Measurements from ENCODE around the gene FOXL2NB. TPM values are rescaled to one million over a fixed set of nuclear protein-coding genes. Genes with fewer than 3 reads are reported as not detected.

FOXL2NB gene
- total and polyA plus RNA-seq, 10 of the 15 experiments (the other 5 are each of a cell fraction or from before 2014, with no cell fraction given) = not detected

DNA sequence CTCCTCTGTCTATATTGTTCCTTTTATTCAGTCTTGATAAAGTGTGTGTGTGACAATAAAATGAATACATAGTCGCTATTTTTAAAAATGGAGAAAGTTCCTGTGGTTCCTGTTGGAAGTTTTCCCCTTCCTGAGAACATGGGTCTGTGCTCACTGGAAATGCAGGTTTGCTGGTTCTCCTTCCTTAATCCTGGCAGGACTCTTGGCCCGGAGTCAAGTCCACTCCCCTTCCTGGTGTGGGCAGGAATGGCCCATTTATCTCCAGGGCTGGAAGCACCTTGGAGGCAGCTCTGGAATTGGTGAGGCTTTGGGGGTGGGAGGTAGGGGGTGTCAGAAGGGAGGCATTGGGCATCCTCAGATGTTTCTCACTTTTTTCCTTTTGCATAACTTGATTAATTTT is 30.2 kb upstream of the FOXL2NB start:
- ChIA-PET POLR2A (interaction anchor here (2.7 kb wide), 1 partner anchor 323 kb away, joined by 15 read pairs; the partner anchor contains the start of gene CEP70), SMC1A (ENCODE audit: uncharacterized antibody, unreplicated experiment) (interaction anchor here (0.5 to 7.1 kb wide), 15 partner anchors 62 to 732 kb away, joined by 3 to 132 read pairs (median 5); partner anchors contain the start of gene CEP70), RAD21 (ENCODE audit: unreplicated experiment) (interaction anchor here (0.7 to 7.7 kb wide), 14 partner anchors 22 to 584 kb away, joined by 3 to 166 read pairs (median 9); partner anchors contain the start of genes CEP70 and PIK3CB), CTCF (interaction anchor here (0.6 to 18.6 kb wide), 39 partner anchors 10 to 502 kb away, joined by 3 to 451 read pairs (median 5); partner anchors contain the start of genes CEP70 and FAIM)
- no peaks in the 10 kb centered on the region for H3K9me3 ChIP-seq (replicated peaks; ENCODE audit: control insufficient read depth, insufficient read depth, low read length)
- TF ChIP-seq SP1 (IDR thresholded peaks at IDR 0.05; ENCODE audit: low read depth, low read length) (no peak), NR2C2 (IDR thresholded peaks at IDR 0.05; ENCODE audit: borderline replicate concordance, control insufficient read depth, insufficient read length, low read depth) (no peak), ZNF384 (IDR thresholded peaks at IDR 0.05; ENCODE audit: borderline replicate concordance, low read depth, low read length) (no peak), EP300 (IDR thresholded peaks at IDR 0.05; ENCODE audit: borderline replicate concordance in 1 of 2, control insufficient read depth in 1 of 2, low read depth in 2 of 2, low read length in 2 of 2) (no peak), SIX5 (IDR thresholded peaks at IDR 0.05; ENCODE audit: low read depth, low read length, severe bottlenecking) (no peak), NFYB (IDR thresholded peaks at IDR 0.05; ENCODE audit: insufficient read depth, low read depth, low read length) (no peak), NR2C1 (IDR thresholded peaks at IDR 0.05) (no peak), SPI1 (IDR thresholded peaks at IDR 0.05; ENCODE audit: borderline replicate concordance, insufficient read depth, low read depth, low read length) (no peak), TBL1XR1 (IDR thresholded peaks at IDR 0.05; ENCODE audit: low read depth, low read length) (no peak), TARDBP (IDR thresholded peaks at IDR 0.05; ENCODE audit: borderline replicate concordance) (no peak), HDAC6 (IDR thresholded peaks at IDR 0.05; ENCODE audit: unreplicated experiment) (no peak), SREBF1 (IDR thresholded peaks at IDR 0.05; ENCODE audit: low read length) (no peak), ZNF207 (IDR thresholded peaks at IDR 0.05; ENCODE audit: borderline replicate concordance) (no peak), RFX5 (IDR thresholded peaks at IDR 0.05; ENCODE audit: low read depth, low read length) (no peak), MYB (IDR thresholded peaks at IDR 0.05; ENCODE audit: borderline replicate concordance, low read depth, low read length) (no peak), SMARCA5 (IDR thresholded peaks at IDR 0.05) (no peak), NFIC (IDR thresholded peaks at IDR 0.05; ENCODE audit: low read depth, low read length) (no peak), MXI1 (IDR thresholded peaks at IDR 0.05; ENCODE audit: low read depth, low read length) (no peak), FOS (IDR thresholded peaks at IDR 0.05; ENCODE audit: borderline replicate concordance, extremely low read depth, insufficient read length) (no peak)
- TF ChIP-seq, protein P1, sequence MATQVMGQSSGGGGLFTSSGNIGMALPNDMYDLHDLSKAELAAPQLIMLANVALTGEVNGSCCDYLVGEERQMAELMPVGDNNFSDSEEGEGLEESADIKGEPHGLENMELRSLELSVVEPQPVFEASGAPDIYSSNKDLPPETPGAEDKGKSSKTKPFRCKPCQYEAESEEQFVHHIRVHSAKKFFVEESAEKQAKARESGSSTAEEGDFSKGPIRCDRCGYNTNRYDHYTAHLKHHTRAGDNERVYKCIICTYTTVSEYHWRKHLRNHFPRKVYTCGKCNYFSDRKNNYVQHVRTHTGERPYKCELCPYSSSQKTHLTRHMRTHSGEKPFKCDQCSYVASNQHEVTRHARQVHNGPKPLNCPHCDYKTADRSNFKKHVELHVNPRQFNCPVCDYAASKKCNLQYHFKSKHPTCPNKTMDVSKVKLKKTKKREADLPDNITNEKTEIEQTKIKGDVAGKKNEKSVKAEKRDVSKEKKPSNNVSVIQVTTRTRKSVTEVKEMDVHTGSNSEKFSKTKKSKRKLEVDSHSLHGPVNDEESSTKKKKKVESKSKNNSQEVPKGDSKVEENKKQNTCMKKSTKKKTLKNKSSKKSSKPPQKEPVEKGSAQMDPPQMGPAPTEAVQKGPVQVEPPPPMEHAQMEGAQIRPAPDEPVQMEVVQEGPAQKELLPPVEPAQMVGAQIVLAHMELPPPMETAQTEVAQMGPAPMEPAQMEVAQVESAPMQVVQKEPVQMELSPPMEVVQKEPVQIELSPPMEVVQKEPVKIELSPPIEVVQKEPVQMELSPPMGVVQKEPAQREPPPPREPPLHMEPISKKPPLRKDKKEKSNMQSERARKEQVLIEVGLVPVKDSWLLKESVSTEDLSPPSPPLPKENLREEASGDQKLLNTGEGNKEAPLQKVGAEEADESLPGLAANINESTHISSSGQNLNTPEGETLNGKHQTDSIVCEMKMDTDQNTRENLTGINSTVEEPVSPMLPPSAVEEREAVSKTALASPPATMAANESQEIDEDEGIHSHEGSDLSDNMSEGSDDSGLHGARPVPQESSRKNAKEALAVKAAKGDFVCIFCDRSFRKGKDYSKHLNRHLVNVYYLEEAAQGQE (IDR thresholded peaks at IDR 0.05; ENCODE audit: low read depth, low read length) = no peak
- no peaks in the 10 kb centered on the region for H4K20me1 ChIP-seq (ENCODE audit: control insufficient read depth, insufficient read depth)
- no peak overlapping the region for H3K4me2 ChIP-seq (ENCODE audit: control insufficient read depth, insufficient read depth)
- no peak for ATAC-seq
- no peaks in the 10 kb centered on the region for H3K36me3 ChIP-seq (ENCODE audit: control insufficient read depth in 2 of 2, insufficient read depth in 2 of 2, low read length in 1 of 2)
- no peak for DNase-seq (ENCODE audit: low read depth, low spot score)
- H3K9ac ChIP-seq (ENCODE audit: control insufficient read depth, insufficient read depth, low read length) = no peak overlapping the region
- no peak overlapping the region for H3K4me3 ChIP-seq
- peaks cover 3% of the 10 kb centered on the region; the same call in 1 of the 2 replicates for H3K4me1 ChIP-seq (ENCODE audit: control insufficient read depth, insufficient read depth, low read length)
- in situ Hi-C loops (cut with MboI) (loop anchor here (5.0 to 10.0 kb wide), 4 partner anchors 220 to 852 kb away; no protein-coding TSS in a partner anchor), intact Hi-C loops (cut with micrococcal nuclease; ENCODE audit: unreplicated experiment) (loop anchor here (1.0 to 5.0 kb wide), 2 partner anchors 125 to 435 kb away; no protein-coding TSS in a partner anchor)
- H3K27me3 ChIP-seq (replicated peaks in 1 of 2; ENCODE audit: control insufficient read depth in 2 of 2, insufficient read depth in 2 of 2, low read length in 1 of 2) = peaks cover 0 to 4% of the 10 kb centered on the region in 2 experiments; a peak in 2 of 4 replicates
- no peak overlapping the region for H3K27ac ChIP-seq (ENCODE audit: control insufficient read depth, insufficient read depth)
- WGBS (ENCODE audit: insufficient coverage, insufficient replicate concordance, low lambda C conversion rate, missing lambda C conversion rate) = 61% methylated on average over 2 of the region's 2 CpGs
- no peak overlapping the region for H2AFZ ChIP-seq (ENCODE audit: control insufficient read depth, low read depth, low read length)
- H3K79me2 ChIP-seq (ENCODE audit: control insufficient read depth, insufficient read depth, low read length) = no peaks in the 10 kb centered on the region
- FAIRE-seq = no peak
- no TSS peak for BruUV-seq (replicated peaks)
